ENCODE data around the gene MARK1. TPM values are rescaled to one million over a fixed set of nuclear protein-coding genes. Genes with fewer than 3 reads are reported as not detected.
A peak's percentile ranks its signal among the peaks of the same experiment; 100 is the strongest.

The MARK1 gene
- total and polyA plus RNA-seq, 2 donors (not counting 1 experiment from before 2014, with no cell fraction given), result 0.99 to 1.1 TPM

- DNase-seq (ENCODE audit: low read depth in 2 of 2), result no peak
- H3K27me3 ChIP-seq (ENCODE audit: control insufficient read depth, insufficient read depth, low read length), result no peaks in the 10 kb centered on the region
- H4K20me1 ChIP-seq (ENCODE audit: control insufficient read depth, extremely low read depth, insufficient read depth, low read length), result no peaks in the 10 kb centered on the region
- no peaks in the 10 kb centered on the region for H3K36me3 ChIP-seq (ENCODE audit: control insufficient read depth, insufficient read depth, low read length)
- no peak overlapping the region for H3K9ac ChIP-seq (ENCODE audit: insufficient read depth, low read length)
- H3K4me1 ChIP-seq (ENCODE audit: control insufficient read depth, extremely low read depth, insufficient read depth, low read length), result no peaks in the 10 kb centered on the region
- no peaks in the 10 kb centered on the region for H3K9me3 ChIP-seq (ENCODE audit: control insufficient read depth, insufficient read depth, low read depth, low read length)
- no peak for TF ChIP-seq EZH2 (IDR thresholded peaks at IDR 0.05; ENCODE audit: low read length, missing control alignments)
- no peak for TF ChIP-seq CTCF (conservative IDR thresholded peaks at IDR 0.05 in 1 of 2, IDR thresholded peaks at IDR 0.05 in 1 of 2; ENCODE audit: low read depth in 1 of 2, low read length in 2 of 2)
- H3K27ac ChIP-seq (ENCODE audit: insufficient read depth, low read length), result no peak overlapping the region
- H3K79me2 ChIP-seq (ENCODE audit: control insufficient read depth, insufficient read depth, low read length), result no peaks in the 10 kb centered on the region
- no peak overlapping the region for H2AFZ ChIP-seq (ENCODE audit: low read length)
- no peak overlapping the region for H3K4me2 ChIP-seq (ENCODE audit: extremely low read depth, insufficient read depth, low read length)
- no peak overlapping the region for H3K4me3 ChIP-seq (replicated peaks in 1 of 4; ENCODE audit: control extremely low read depth in 1 of 4, insufficient read depth in 1 of 4, low read depth in 3 of 4, low read length in 4 of 4)
Observed at GRCh38 chr1:220616836-220617235, 88.9 kb downstream of the MARK1 start.

- no peak for DNase-seq (ENCODE audit: low read depth in 2 of 2)
- no peak overlapping the region for H3K4me3 ChIP-seq (replicated peaks in 1 of 4; ENCODE audit: control extremely low read depth in 1 of 4, insufficient read depth in 1 of 4, low read depth in 3 of 4, low read length in 4 of 4)
- no peak overlapping the region for H3K4me2 ChIP-seq (ENCODE audit: extremely low read depth, insufficient read depth, low read length)
- H3K9me3 ChIP-seq (ENCODE audit: control insufficient read depth, insufficient read depth, low read depth, low read length), result no peaks in the 10 kb centered on the region
- no peak for TF ChIP-seq EZH2 (IDR thresholded peaks at IDR 0.05; ENCODE audit: low read length, missing control alignments)
- no peak for TF ChIP-seq CTCF (conservative IDR thresholded peaks at IDR 0.05 in 1 of 2, IDR thresholded peaks at IDR 0.05 in 1 of 2; ENCODE audit: low read depth in 1 of 2, low read length in 2 of 2)
- H3K27me3 ChIP-seq (ENCODE audit: control insufficient read depth, insufficient read depth, low read length), result no peaks in the 10 kb centered on the region
- H3K4me1 ChIP-seq (ENCODE audit: control insufficient read depth, extremely low read depth, insufficient read depth, low read length), result no peaks in the 10 kb centered on the region
- no peaks in the 10 kb centered on the region for H3K36me3 ChIP-seq (ENCODE audit: control insufficient read depth, insufficient read depth, low read length)
- no peaks in the 10 kb centered on the region for H4K20me1 ChIP-seq (ENCODE audit: control insufficient read depth, extremely low read depth, insufficient read depth, low read length)
- H3K79me2 ChIP-seq (ENCODE audit: control insufficient read depth, insufficient read depth, low read length), result no peaks in the 10 kb centered on the region
- H3K9ac ChIP-seq (ENCODE audit: insufficient read depth, low read length), result no peak overlapping the region
- no peak overlapping the region for H3K27ac ChIP-seq (ENCODE audit: insufficient read depth, low read length)
- no peak overlapping the region for H2AFZ ChIP-seq (ENCODE audit: low read length)
Observed at GRCh38 chr1:220628431-220628830, 100.5 kb downstream of the MARK1 start.

- Histone ChIP-seq H4K20me1 (ENCODE audit: control insufficient read depth, extremely low read depth, insufficient read depth, low read length) (no peaks in the 10 kb centered on the region), H3K4me1 (ENCODE audit: control insufficient read depth, extremely low read depth, insufficient read depth, low read length) (no peaks in the 10 kb centered on the region), H3K4me2 (ENCODE audit: extremely low read depth, insufficient read depth, low read length) (no peak overlapping the region), H3K27ac (ENCODE audit: insufficient read depth, low read length) (no peak overlapping the region), H3K27me3 (ENCODE audit: control insufficient read depth, insufficient read depth, low read length) (no peaks in the 10 kb centered on the region), H3K4me3 (replicated peaks in 1 of 4; ENCODE audit: control extremely low read depth in 1 of 4, insufficient read depth in 1 of 4, low read depth in 3 of 4, low read length in 4 of 4) (no peak overlapping the region), H3K9me3 (ENCODE audit: control insufficient read depth, insufficient read depth, low read depth, low read length) (no peaks in the 10 kb centered on the region), H3K9ac (ENCODE audit: insufficient read depth, low read length) (no peak overlapping the region), H3K36me3 (ENCODE audit: control insufficient read depth, insufficient read depth, low read length) (no peaks in the 10 kb centered on the region), H2AFZ (ENCODE audit: low read length) (no peak overlapping the region), H3K79me2 (ENCODE audit: control insufficient read depth, insufficient read depth, low read length) (no peaks in the 10 kb centered on the region)
- TF ChIP-seq CTCF (conservative IDR thresholded peaks at IDR 0.05 in 1 of 2, IDR thresholded peaks at IDR 0.05 in 1 of 2; ENCODE audit: low read depth in 1 of 2, low read length in 2 of 2), result no peak
- no peak for TF ChIP-seq EZH2 (IDR thresholded peaks at IDR 0.05; ENCODE audit: low read length, missing control alignments)
- DNase-seq (ENCODE audit: low read depth in 2 of 2), result peak in 1 of 2 donors; percentile 11
Observed at GRCh38 chr1:220631238-220631815, 103.4 kb downstream of the MARK1 start.
